ENCODE results near the gene NMT2. TPM values are rescaled to one million over a fixed set of nuclear protein-coding genes. Genes with fewer than 3 reads are reported as not detected.
A peak's percentile ranks its signal among the peaks of the same experiment; 100 is the strongest.

The NMT2 gene
- total and polyA plus RNA-seq, 7 donors, result 11.1 to 23.3 (median 16.1) TPM

DNA sequence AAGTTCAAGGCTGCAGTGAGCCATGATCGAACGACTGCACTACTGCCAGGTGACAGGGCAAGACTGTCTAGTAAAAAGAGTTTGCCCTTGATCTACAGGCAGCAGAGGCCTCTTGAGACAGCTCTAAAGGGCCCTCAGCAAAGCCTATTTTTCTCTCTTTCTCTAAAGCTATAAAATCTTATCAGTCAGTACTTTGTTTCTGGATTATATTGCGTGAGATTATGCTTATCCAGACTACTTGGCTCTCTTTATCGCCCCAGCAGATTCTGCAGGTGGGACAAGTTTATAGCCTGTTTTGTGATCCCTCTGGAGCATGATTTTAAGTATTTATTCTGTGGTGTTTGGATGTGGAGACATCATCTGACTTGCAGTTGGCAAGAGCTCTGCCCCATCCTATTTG is 68.6 kb downstream of the NMT2 start:
- no peaks in the 10 kb centered on the region for H3K27me3 ChIP-seq
- intact Hi-C loops (cut with DNase I), result loop anchor here (5.0 to 10.0 kb wide), 2 partner anchors 223 to 1715 kb away; partner anchors contain the start of genes RSU1 and SUV39H2
- 19 to 75% methylated on average over 4 of the region's 4 CpGs for WGBS, 2 donors
- H3K36me3 ChIP-seq, result peaks cover 0 to 35% (median 18%) of the 10 kb centered on the region in 4 donors
- no peak overlapping the region for H3K4me3 ChIP-seq
- TF ChIP-seq CTCF (IDR thresholded peaks at IDR 0.05) (no peak), POLR2AphosphoS5 (IDR thresholded peaks at IDR 0.05) (no peak), EP300 (IDR thresholded peaks at IDR 0.05) (no peak), POLR2A (IDR thresholded peaks at IDR 0.05) (no peak)
- H3K4me1 ChIP-seq, result peaks cover 0 to 32% (median 28%) of the 10 kb centered on the region in 4 donors
- H3K9me3 ChIP-seq, result no peaks in the 10 kb centered on the region
- DNase-seq, result no peak
- no peak overlapping the region for H3K27ac ChIP-seq

- TF ChIP-seq POLR2AphosphoS5 (IDR thresholded peaks at IDR 0.05) (peak; percentile 25 to 74 (median 70)), CTCF (IDR thresholded peaks at IDR 0.05) (no peak), EP300 (IDR thresholded peaks at IDR 0.05) (no peak), POLR2A (IDR thresholded peaks at IDR 0.05) (peak in 1 of 2 donors; percentile 58)
- DNase-seq, result peak; percentile 98
- Histone ChIP-seq H3K9me3 (no peaks in the 10 kb centered on the region), H3K4me3 (peak within 1 kb of the TSS; percentile 64 to 84 (median 76)), H3K27me3 (no peaks in the 10 kb centered on the region), H3K4me1 (peaks cover 0 to 32% (median 28%) of the 10 kb centered on the region in 4 donors), H3K27ac (peak within 1 kb of the TSS; percentile 87 to 95 (median 91)), H3K36me3 (peaks cover 0 to 8% (median 0%) of the 10 kb centered on the region in 4 donors)
- WGBS, 2 donors, result 0% methylated on average over 84 of the region's 84 CpGs
- intact Hi-C loops (cut with DNase I), result loop anchor here (2.0 to 10.0 kb wide), 4 partner anchors 72 to 1718 kb away; partner anchors contain the start of genes MEIG1, NMT2, RSU1 and SUV39H2
Measured at GRCh38 chr10:15097011-15097812, 71.3 kb downstream of the NMT2 start, which contains the start of gene RPP38. TSS of gene RPP38 (plus strand) at chr10:15097355. CDS start at chr10:15103315, 5,960 bp downstream.

- intact Hi-C loops (cut with DNase I), result loop anchor here (2.0 to 10.0 kb wide), 4 partner anchors 72 to 1718 kb away; partner anchors contain the start of genes MEIG1, NMT2, RSU1 and SUV39H2
Measured at GRCh38 chr10:15096661-15097010, 71.9 kb downstream of the NMT2 start.

GRCh38 chr10:15092855-15093408 is 75.6 kb downstream of the NMT2 start:
- Histone ChIP-seq H3K4me3 (no peak overlapping the region), H3K36me3 (no peaks in the 10 kb centered on the region), H3K9me3 (no peaks in the 10 kb centered on the region), H3K4me1 (peaks cover 0 to 20% (median 15%) of the 10 kb centered on the region in 4 donors), H3K27ac (no peak overlapping the region), H3K27me3 (peaks cover 0 to 6% (median 0%) of the 10 kb centered on the region in 3 donors)
- no peak for DNase-seq
- intact Hi-C loops (cut with DNase I), result loop anchor here (10.0 kb wide), 1 partner anchor 1722 kb away; the partner anchor contains the start of gene RSU1
- 92 to 95% methylated on average over 16 of the region's 16 CpGs for WGBS, 2 donors
- TF ChIP-seq POLR2AphosphoS5 (IDR thresholded peaks at IDR 0.05) (no peak), EP300 (IDR thresholded peaks at IDR 0.05) (no peak), POLR2A (IDR thresholded peaks at IDR 0.05) (no peak)

More at GRCh38 chr10:15096661-15097010, 71.9 kb downstream of the NMT2 start:
- H3K27me3 ChIP-seq, result no peaks in the 10 kb centered on the region
- no peak for DNase-seq
- peak overlapping the region; percentile 64 to 84 (median 76) for H3K4me3 ChIP-seq
- no peaks in the 10 kb centered on the region for H3K9me3 ChIP-seq
- peak overlapping the region; percentile 87 to 95 (median 91) for H3K27ac ChIP-seq
- peaks cover 0 to 32% (median 28%) of the 10 kb centered on the region in 4 donors for H3K4me1 ChIP-seq
- H3K36me3 ChIP-seq, result peaks cover 0 to 2% (median 0%) of the 10 kb centered on the region in 4 donors
- TF ChIP-seq POLR2AphosphoS5 (IDR thresholded peaks at IDR 0.05) (no peak), CTCF (IDR thresholded peaks at IDR 0.05) (no peak), EP300 (IDR thresholded peaks at IDR 0.05) (no peak), POLR2A (IDR thresholded peaks at IDR 0.05) (no peak)
- WGBS, 2 donors, result 0% methylated on average over 11 of the region's 11 CpGs

Data from sigmoid colon (tissue), 7 donors.